NCI-H187 (cell line): Measurements from ENCODE around the gene PACS1.
A peak's percentile ranks its signal among the peaks of the same experiment; 100 is the strongest.

ENCODE experiments used
- DNase-seq, 2 experiments: peaks; one replicate each; lab custom pipeline; 2025; lab: John Stamatoyannopoulos, UW

Gene PACS1

GRCh38 chr11:66288671-66289547 lies 218.8 kb downstream of the PACS1 start, which contains the start of gene YIF1A:
Gene YIF1A, minus strand, starts transcription at chr11:66289143. Its CDS starts 158 bp downstream, at chr11:66288985.
- DNase-seq: peak; percentile 91 to 97

DNA sequence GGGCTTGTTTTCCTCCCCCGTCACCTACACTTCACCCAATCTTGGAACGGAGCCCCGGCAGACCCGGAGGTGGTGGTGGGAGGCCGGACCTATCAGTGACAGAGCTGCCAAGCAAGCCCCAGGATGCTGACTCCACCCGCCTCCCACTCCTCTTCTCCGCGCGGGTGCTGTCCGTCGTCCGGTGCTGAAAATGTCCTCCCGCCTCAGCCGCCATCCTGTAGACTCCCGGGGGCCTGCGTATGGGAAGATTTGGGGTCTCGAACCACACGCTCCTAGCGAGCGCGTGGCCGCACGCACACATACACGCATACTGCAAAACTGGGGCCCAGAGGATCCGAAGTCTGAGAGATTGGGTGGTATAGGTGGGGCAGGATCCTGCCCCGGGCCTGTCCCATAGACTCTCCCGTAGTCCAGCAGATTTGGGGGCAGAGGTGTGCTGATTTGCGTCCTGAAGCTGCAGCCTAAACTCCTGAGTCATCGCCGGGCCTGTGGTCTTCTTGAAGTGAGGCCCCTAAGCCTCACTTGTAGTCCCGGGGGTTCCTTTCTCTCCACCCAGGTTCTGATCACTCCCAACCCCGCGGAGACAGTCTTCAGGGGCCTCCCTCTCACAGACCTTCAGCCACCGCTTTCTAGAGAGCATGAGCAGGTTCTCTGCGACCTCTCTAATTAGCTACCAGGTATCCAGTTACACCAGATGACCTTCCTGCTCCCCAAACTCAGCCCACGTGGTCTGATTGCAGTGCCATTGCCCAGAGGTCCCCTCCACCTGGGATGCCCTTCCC lies 219.7 kb downstream of the PACS1 start:
- no peak for DNase-seq

DNA sequence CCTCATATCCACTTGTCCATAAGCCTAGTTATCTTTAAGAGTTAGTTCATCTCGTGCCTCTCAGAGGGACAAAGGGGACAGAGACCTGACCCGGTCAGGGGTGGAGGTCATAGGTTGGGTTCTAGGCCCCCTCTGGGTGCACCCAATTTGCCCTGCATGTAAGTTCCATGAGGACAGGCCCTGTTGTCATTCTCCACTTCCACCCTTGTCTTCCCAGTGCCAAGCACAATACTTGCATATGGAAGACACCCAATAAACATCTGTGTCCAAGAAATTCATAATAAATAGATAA lies 220.2 kb downstream of the PACS1 start:
- no peak for DNase-seq

DNA sequence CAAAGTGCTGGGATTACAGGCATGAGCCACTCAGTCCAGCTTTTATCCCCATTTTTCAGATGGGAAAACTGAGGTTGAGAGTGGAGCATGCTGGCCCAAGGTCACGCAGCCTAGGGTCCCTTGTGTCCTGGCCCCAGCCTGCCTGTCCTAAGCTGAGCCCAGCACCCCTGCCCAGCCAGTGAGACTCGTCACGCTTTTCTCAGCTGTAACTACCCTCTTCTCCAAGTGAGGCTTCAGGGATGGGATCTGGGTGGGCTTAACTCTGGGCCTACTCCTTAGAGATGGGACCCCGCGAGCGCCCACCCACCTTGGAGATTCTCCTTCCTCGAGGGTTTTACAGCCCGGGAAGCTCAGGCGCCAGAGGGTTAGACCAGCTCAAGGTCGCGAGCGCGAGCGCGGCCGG lies 221.2 kb downstream of the PACS1 start:
- no peak for DNase-seq

DNA sequence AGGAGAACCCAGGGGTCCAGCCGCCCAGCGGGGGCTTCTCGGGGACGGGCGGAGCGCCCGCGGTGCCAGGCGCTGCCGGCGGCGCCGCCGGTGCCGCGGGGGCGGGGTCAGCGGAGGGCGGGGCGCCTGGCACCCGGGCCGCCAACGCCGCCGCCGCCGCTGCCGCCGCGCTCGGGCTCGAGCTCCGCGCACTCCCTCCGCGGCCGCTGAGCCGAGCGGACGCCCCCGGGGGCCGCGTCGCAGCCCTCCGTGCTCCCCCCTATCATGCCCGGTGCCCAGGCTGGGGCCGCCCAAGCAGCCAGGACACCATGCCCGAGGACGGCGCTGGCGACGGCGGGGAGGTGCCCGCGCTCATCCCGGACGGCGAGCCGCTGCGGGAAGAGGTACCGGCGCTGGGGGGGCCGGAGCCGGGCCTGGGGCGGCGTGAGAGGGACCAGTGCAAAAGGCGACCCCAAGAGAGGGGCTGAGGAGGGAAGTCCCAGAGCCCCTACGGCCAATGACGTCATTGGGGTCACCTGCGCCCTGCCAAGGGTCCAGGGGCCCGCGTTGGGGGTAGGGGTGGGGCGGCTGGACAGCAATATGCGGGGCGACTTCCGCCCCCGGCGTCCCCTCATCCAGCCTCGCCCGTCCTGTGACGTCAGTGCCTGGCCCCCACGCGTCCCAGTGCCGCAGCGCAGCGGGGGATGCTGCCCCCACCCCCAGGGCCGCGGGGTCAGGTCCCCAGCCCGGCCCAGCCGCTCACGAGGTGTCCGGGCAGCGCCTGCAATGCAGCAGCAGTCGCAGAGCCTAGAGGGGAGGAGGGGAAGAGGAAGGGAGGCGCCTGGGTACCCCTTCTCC lies 221.9 kb downstream of the PACS1 start, which contains the start of gene TMEM151A:
Gene TMEM151A (plus strand): TSS at position 189 of the 837 bp plus-strand sequence. CDS start 120 bp downstream, at position 309.
- no peak for DNase-seq

DNA sequence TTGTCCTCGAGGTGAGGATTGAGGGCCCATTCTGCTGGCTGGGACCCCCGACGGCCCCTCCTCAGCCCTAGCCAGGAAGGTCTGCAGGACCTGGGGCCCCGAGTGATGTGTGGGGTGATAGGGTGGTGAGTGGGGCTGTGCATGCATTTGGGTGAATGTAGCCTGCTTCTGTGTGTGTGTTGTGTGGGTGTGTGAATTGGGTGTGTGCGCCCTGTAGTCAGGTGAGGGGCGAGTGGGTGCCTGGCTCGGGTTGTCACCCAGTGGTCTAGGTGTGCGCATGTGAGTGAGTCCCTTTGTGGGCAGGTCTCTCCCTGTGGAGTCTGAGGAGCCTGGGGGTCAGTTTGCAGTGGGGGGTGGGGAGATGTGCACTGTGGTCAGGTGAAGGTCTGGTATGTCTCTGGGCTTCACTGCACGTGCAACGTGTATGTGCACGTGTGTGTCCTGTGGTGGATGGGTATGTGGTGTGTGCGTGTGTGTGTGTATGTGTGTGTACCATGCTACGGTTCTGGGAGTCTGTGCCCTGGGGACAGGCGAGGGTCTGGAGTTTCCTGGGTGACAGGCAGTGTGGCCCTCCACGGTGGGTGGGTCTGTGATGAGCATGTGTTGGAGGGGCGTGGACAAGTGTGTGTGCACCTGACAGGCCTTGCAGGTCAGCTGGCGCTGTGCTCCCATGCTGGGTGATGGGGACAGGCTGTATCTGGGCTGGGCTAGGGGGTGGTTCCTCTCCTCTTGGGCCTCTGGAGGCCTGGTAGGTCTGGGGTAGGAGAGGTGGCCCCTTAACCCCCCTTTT lies 222.7 kb downstream of the PACS1 start:
- no peak for DNase-seq

DNA sequence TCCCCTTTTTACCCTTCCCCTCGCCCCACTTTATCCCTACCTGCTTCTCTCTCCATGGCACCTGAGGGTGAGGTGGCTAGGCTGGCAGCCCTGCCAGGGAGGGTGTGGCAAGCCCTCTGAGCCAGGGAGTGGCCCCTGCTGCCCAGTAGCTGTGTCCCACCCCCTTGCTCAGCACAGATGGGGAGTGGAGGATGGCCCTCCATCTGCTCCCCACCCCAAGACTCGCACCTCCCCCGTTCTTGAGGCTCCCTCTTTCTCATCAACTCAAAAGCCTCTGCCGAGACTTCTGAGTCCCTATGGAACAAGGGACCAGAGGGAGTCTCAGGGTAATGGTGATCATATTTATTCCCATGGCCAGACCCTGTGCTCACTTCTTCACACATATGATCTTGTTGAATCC lies 223.3 kb downstream of the PACS1 start:
- DNase-seq: no peak

DNA sequence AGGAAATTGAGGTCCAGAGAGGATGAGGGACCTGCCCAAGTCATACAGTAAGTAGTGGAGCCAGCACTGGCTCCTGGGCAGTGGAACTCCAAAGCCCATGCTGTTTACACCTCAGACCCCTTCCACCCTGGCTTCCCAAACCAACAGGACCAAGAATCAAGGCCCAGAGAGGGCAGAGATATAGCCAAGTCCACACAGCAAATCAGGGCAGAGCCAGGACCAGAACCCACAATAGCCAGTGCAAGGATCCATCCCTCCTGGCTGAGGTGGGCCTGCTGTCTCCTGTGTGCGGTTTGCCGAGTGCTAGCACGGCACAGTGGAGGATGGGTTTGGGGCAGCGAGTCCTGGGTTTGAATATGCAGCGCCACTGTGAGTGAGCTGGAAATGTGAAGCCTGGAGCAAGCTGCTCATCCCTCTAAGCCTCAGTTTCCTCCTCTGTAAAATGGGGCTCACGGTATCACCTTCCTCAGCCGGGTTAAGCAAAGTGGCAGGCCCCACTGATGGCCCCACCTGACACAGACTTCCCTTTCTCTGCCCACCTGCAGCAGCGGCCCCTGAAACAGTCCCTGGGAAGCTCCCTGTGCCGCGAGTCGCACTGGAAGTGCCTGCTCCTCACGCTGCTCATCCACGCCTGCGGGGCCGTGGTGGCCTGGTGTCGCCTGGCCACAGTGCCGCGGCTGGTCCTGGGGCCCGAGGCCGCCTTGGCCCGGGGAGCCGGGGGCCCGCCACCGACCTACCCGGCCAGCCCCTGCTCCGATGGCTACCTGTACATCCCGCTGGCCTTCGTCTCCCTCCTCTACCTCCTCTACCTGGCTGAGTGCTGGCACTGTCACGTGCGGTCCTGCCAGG lies 223.9 kb downstream of the PACS1 start:
- no peak for DNase-seq
